ENCODE results near the gene PDHA2.

GRCh38 chr4:95857761-95858160 lies 17.9 kb downstream of the PDHA2 start:
- TF ChIP-seq CTCF (optimal IDR thresholded peaks at IDR 0.05 in 1 of 3, IDR thresholded peaks at IDR 0.05 in 1 of 3, conservative IDR thresholded peaks at IDR 0.05 in 1 of 3; ENCODE audit: extremely low read depth in 1 of 3, insufficient read depth in 2 of 3, low read length in 3 of 3) (no peak), EZH2 (IDR thresholded peaks at IDR 0.05; ENCODE audit: low read length) (no peak)
